IMR-90 (cell line): ENCODE data around the gene BRCA1. TPM values are rescaled to one million over a fixed set of nuclear protein-coding genes. Genes with fewer than 3 reads are reported as not detected.

Experiments used
- ATAC-seq: fragments of 200-7000 bp; cut with Tn5 transposase; 2 replicates; pipeline ENCODE4 v1.9.1; 2020; ENCODE audit warnings: low read depth, mild to moderate bottlenecking, moderate library complexity
- Bru-seq: library from RNA; stranded (reverse); fragments of 400-500 nt; gene quantifications from one replicate; lab custom pipeline; 2021; lab: Mats Ljungman, UMichigan
- BruChase-seq, 2 experiments: library from RNA; stranded (reverse); fragments of 400-500 nt; gene quantifications; one replicate each; lab custom pipeline; 2021; lab: Mats Ljungman, UMichigan
- BruUV-seq: library from RNA; stranded (reverse); fragments of 400-500 nt; replicated peaks from 2 replicates; lab custom pipeline; 2021; lab: Mats Ljungman, UMichigan
- CTCF ChIA-PET: fragments of 300-600 bp; formaldehyde crosslinking; extraction: SDS; loops from one replicate; lab custom pipeline; 2021; ENCODE audit warnings: antibody characterized with exemption; lab: Yijun Ruan, JAX
- POLR2A ChIA-PET: fragments of 300-600 bp; sonication (Branson Sonifier 250); formaldehyde crosslinking; loops from one replicate; lab custom pipeline; 2022; ENCODE audit warnings: antibody characterized with exemption; ENCODE audit not compliant: unreplicated experiment; lab: Charles Lee
- DNase-seq: peaks from one replicate; pipeline ENCODE4 v3.0.0; 2013
- H2AFZ ChIP-seq: replicated peaks from 2 replicates; pipeline ENCODE3; 2013; ENCODE audit warnings: low read length, mild to moderate bottlenecking; ENCODE audit not compliant: poor library complexity
- H2AK5ac ChIP-seq: 2 replicates; pipeline ENCODE4 v1.6.1; 2013; ENCODE audit warnings: low read depth, low read length, inconsistent platforms
- H2AK9ac ChIP-seq: replicated peaks from 2 replicates; pipeline ENCODE3; 2013; ENCODE audit warnings: mild to moderate bottlenecking, low read depth, low read length, moderate library complexity; ENCODE audit not compliant: poor library complexity
- H2BK120ac ChIP-seq: 2 replicates; pipeline ENCODE4 v1.6.1; 2013; ENCODE audit warnings: low read depth, low read length, inconsistent platforms
- H2BK15ac ChIP-seq: 3 replicates; pipeline ENCODE4 v1.6.1; 2013; ENCODE audit warnings: low read depth, low read length, inconsistent platforms
- H2BK20ac ChIP-seq: 2 replicates; pipeline ENCODE4 v1.6.1; 2013; ENCODE audit warnings: low read depth, mild to moderate bottlenecking, inconsistent platforms, low read length, moderate library complexity
- H2BK5ac ChIP-seq: 2 replicates; pipeline ENCODE4 v1.6.1; 2013; ENCODE audit warnings: mild to moderate bottlenecking, low read depth, low read length, inconsistent platforms; ENCODE audit not compliant: poor library complexity, severe bottlenecking
- H3K14ac ChIP-seq: replicated peaks from 2 replicates; pipeline ENCODE4 v1.6.1; 2013; ENCODE audit warnings: low read depth, low read length, inconsistent platforms
- H3K18ac ChIP-seq: 2 replicates; pipeline ENCODE4 v1.6.1; 2013; ENCODE audit warnings: low read depth, low read length, control low read depth
- H3K23ac ChIP-seq: 2 replicates; pipeline ENCODE4 v1.6.1; 2013; ENCODE audit warnings: low read depth, low read length, inconsistent platforms
- H3K27ac ChIP-seq: 2 replicates; pipeline ENCODE4 v1.5.1; 2013; ENCODE audit warnings: mild to moderate bottlenecking, control low read depth, low read length; ENCODE audit not compliant: insufficient read depth
- H3K27me3 ChIP-seq: 2 replicates; pipeline ENCODE4 v1.6.1; 2013; ENCODE audit warnings: low read length; ENCODE audit not compliant: control insufficient read depth, insufficient read depth
- H3K36me3 ChIP-seq: 2 replicates; pipeline ENCODE4 v1.6.1; 2013; ENCODE audit warnings: low read length, mixed read lengths; ENCODE audit not compliant: control insufficient read depth, insufficient read depth
- H3K4ac ChIP-seq: 2 replicates; pipeline ENCODE4 v1.6.1; 2013; ENCODE audit warnings: low read depth, low read length, inconsistent platforms
- H3K4me1 ChIP-seq: 2 replicates; pipeline ENCODE4 v1.6.1; 2013; ENCODE audit warnings: low read length, mixed read lengths; ENCODE audit not compliant: control insufficient read depth, insufficient read depth
- H3K4me2 ChIP-seq: 2 replicates; pipeline ENCODE4 v1.6.1; 2013; ENCODE audit warnings: low read depth, mild to moderate bottlenecking, control low read depth, low read length, moderate library complexity
- H3K4me3 ChIP-seq: 2 replicates; pipeline ENCODE4 v1.5.1; 2013; ENCODE audit warnings: low read depth, mild to moderate bottlenecking, control low read depth, low read length, moderate library complexity; ENCODE audit not compliant: insufficient read depth
- H3K56ac ChIP-seq: 2 replicates; pipeline ENCODE4 v1.6.1; 2013; ENCODE audit warnings: low read length, inconsistent platforms; ENCODE audit not compliant: insufficient read depth; ENCODE audit errors: extremely low read depth
- H3K79me1 ChIP-seq, 2 experiments: 2 replicates each; pipeline ENCODE4 v1.6.1; 2013; ENCODE audit warnings: low read length in 2 of 2, inconsistent platforms in 1 of 2, low read depth in 1 of 2
- H3K9ac ChIP-seq: 2 replicates; pipeline ENCODE4 v1.6.1; 2013; ENCODE audit warnings: low read depth, low read length, control low read depth
- H3K9me1 ChIP-seq: 2 replicates; pipeline ENCODE4 v1.6.1; 2013; ENCODE audit warnings: low read length, inconsistent platforms; ENCODE audit not compliant: insufficient read depth
- H3K9me3 ChIP-seq: 2 replicates; pipeline ENCODE4 v1.6.1; 2013; ENCODE audit warnings: low read length; ENCODE audit not compliant: control insufficient read depth, insufficient read depth
- H4K20me1 ChIP-seq: 2 replicates; pipeline ENCODE4 v1.6.1; 2013; ENCODE audit warnings: low read length, inconsistent platforms; ENCODE audit not compliant: insufficient read depth
- H4K5ac ChIP-seq: 2 replicates; pipeline ENCODE4 v1.6.1; 2013; ENCODE audit warnings: mild to moderate bottlenecking, low read depth, low read length, control low read depth
- H4K8ac ChIP-seq, 2 experiments: 2 replicates each; pipeline ENCODE4 v1.6.1; 2013; ENCODE audit warnings: low read depth in 2 of 2, low read length in 2 of 2, control low read depth in 1 of 2, inconsistent platforms in 1 of 2
- H4K91ac ChIP-seq: 2 replicates; pipeline ENCODE4 v1.6.1; 2013; ENCODE audit warnings: low read depth, low read length, inconsistent platforms; ENCODE audit not compliant: insufficient read depth
- BHLHE40 ChIP-seq: fragments of 150-350 bp; IDR thresholded peaks from 2 replicates; pipeline ENCODE4 v1.6.1; 2016; ENCODE audit warnings: mild to moderate bottlenecking, low read depth, low read length
- CEBPB ChIP-seq: IDR thresholded peaks from 2 replicates; pipeline ENCODE4 v1.6.1; 2012; ENCODE audit warnings: low read depth, low read length, improper control_type of control experiment
- CHD1 ChIP-seq: IDR thresholded peaks from 2 replicates; pipeline ENCODE4 v1.6.1; 2012; ENCODE audit warnings: low read depth, low read length, improper control_type of control experiment
- CTCF ChIP-seq: conservative IDR thresholded peaks from 2 replicates; pipeline ENCODE4 v1.5.1; 2012; ENCODE audit warnings: mild to moderate bottlenecking, low read depth, low read length, improper control_type of control experiment
- ELK1 ChIP-seq: fragments of 150-350 bp; IDR thresholded peaks from 2 replicates; pipeline ENCODE4 v1.6.1; 2016; ENCODE audit warnings: low read depth, mild to moderate bottlenecking, low read length, moderate library complexity, borderline replicate concordance
- FOS ChIP-seq: fragments of 150-350 bp; IDR thresholded peaks from 2 replicates; pipeline ENCODE4 v1.6.1; 2016; ENCODE audit warnings: low read depth, low read length
- MAFK ChIP-seq: IDR thresholded peaks from 2 replicates; pipeline ENCODE4 v1.6.1; 2012; ENCODE audit warnings: low read depth, low read length, improper control_type of control experiment
- MAZ ChIP-seq: IDR thresholded peaks from 2 replicates; pipeline ENCODE4 v1.6.1; 2012; ENCODE audit warnings: low read depth, mild to moderate bottlenecking, low read length, improper control_type of control experiment, moderate library complexity, borderline replicate concordance
- MXI1 ChIP-seq: IDR thresholded peaks from 2 replicates; pipeline ENCODE4 v1.6.1; 2012; ENCODE audit warnings: low read depth, mild to moderate bottlenecking, low read length, moderate library complexity, borderline replicate concordance
- NFE2L2 ChIP-seq: fragments of 150-350 bp; IDR thresholded peaks from 2 replicates; pipeline ENCODE4 v1.6.1; 2016; ENCODE audit warnings: low read depth, mild to moderate bottlenecking, low read length
- RCOR1 ChIP-seq: IDR thresholded peaks from 2 replicates; pipeline ENCODE4 v1.6.1; 2012; ENCODE audit warnings: mild to moderate bottlenecking, low read length, improper control_type of control experiment; ENCODE audit not compliant: insufficient replicate concordance
- SMC3 ChIP-seq: fragments of 150-350 bp; IDR thresholded peaks from 2 replicates; pipeline ENCODE4 v1.6.1; 2016; ENCODE audit warnings: low read depth, mild to moderate bottlenecking, antibody characterized with exemption, low read length, moderate library complexity
- WGBS, 2 experiments: methylation state at CpG; one replicate each; pipeline versions ENCODE4 v1.1.5 to v1.1.7; 2013; ENCODE audit warnings: missing lambda C conversion rate in 2 of 2; ENCODE audit not compliant: insufficient read length in 1 of 2; ENCODE audit errors: extremely low coverage in 2 of 2; 5-methylcytosine and 5-hydroxymethylcytosine counted together
- dilution Hi-C: fragments of 300-500 bp; cut with HindIII; formaldehyde crosslinking; loops from one replicate; pipeline ENCODE4 v1.14.3; 2018; ENCODE audit warnings: low sequenced_read_pairs; ENCODE audit not compliant: unreplicated experiment
- in situ Hi-C: fragments of 300-500 bp; cut with MboI; formaldehyde crosslinking; loops from 3 replicates; pipeline ENCODE4 v1.14.3; 2019; ENCODE audit warnings: low sequenced_read_pairs, inconsistent platforms, mixed read lengths
- intact Hi-C: fragments of 100-400 bp; cut with micrococcal nuclease; formaldehyde crosslinking; loops from 2 replicates; pipeline ENCODE4 v1.10.0; 2022
- long read RNA-seq: library from polyadenylated mRNA; unstranded; transcript quantifications from one replicate; pipeline ENCODE4 v2.0.0, GENCODE V29; 2021; ENCODE audit not compliant: unreplicated experiment
- polyA plus RNA-seq, 3 experiments: library from polyadenylated mRNA; depleted of rRNA; stranded (reverse); fragments of >200 nt; gene quantifications; 2 replicates each; pipeline ENCODE4 v1.2.3, GENCODE V29; 2012; ENCODE audit warnings: low replicate concordance in 1 of 3
- total RNA-seq: library from RNA; depleted of rRNA; stranded (reverse); fragments of >200 nt; gene quantifications from 2 replicates; pipeline ENCODE4 v1.2.3, GENCODE V29; 2012; rRNA removed

BRCA1 gene
- total RNA-seq, result 17.7 and 20.0 TPM in 2 replicates
- polyA plus RNA-seq (2012; rRNA removed), result 8.3 and 9.5 TPM in 2 replicates
- 3.0 and 6.3 TPM in 2 replicates for polyA plus RNA-seq (2012; cell fraction: cytosol; rRNA removed)
- polyA plus RNA-seq (2012; cell fraction: nucleus; rRNA removed; ENCODE audit: low replicate concordance), result 4.9 and 7.4 TPM in 2 replicates
- percentile 45 among the genes with signal in this experiment for Bru-seq, nascent RNA
- BruChase-seq, experiment 1, labeled RNA remaining after a 6-hour chase, result percentile 53 among the genes with signal in this experiment
- BruChase-seq, experiment 2, labeled RNA remaining after a 2-hour chase, result percentile 43 among the genes with signal in this experiment
- long read RNA-seq, partial matches to known transcripts, result 1 of 9 reads
- long read RNA-seq, other reads (novel, unspliced or antisense), result 6 of 9 reads

GRCh38 chr17:43125133-43125966 is at the start of gene BRCA1:
BRCA1 (minus strand) TSS chr17:43125364; CDS start chr17:43124096, 1,268 bp downstream.
- H4K8ac ChIP-seq, result peak within 1 kb of the TSS; percentile 77 to 99
- intact Hi-C loops, result loop anchor here (5.0 kb wide), 1 partner anchor 47 kb away; the partner anchor contains the start of gene NBR1
- no peak within 1 kb of the TSS for H2BK20ac ChIP-seq
- peak within 1 kb of the TSS; percentile 93 for H3K14ac ChIP-seq
- peak within 1 kb of the TSS; percentile 66 for H2BK5ac ChIP-seq
- TSS peak; percentile 69 for BruUV-seq
- peak within 1 kb of the TSS; percentile 76 for H3K9ac ChIP-seq
- peak within 1 kb of the TSS; percentile 34 for H4K91ac ChIP-seq
- H3K36me3 ChIP-seq, result peaks cover 3% of the 10 kb centered on the region; the same call in 1 of the 2 replicates
- in situ Hi-C loops, result no loop called here
- peak within 1 kb of the TSS; percentile 96 for H2AFZ ChIP-seq
- POLR2A ChIA-PET, result no interaction called here
- ATAC-seq (peak; percentile 99), DNase-seq (peak; percentile 99)
- peak within 1 kb of the TSS; percentile 63 for H3K56ac ChIP-seq
- H2AK5ac ChIP-seq, result peak within 1 kb of the TSS; percentile 49
- no peaks in the 10 kb centered on the region for H4K20me1 ChIP-seq
- H4K5ac ChIP-seq, result peak within 1 kb of the TSS; percentile 91
- peaks cover 6% of the 10 kb centered on the region; the same call in 1 of the 2 replicates for H3K4me1 ChIP-seq
- H3K18ac ChIP-seq, result no peak within 1 kb of the TSS
- peak within 1 kb of the TSS; percentile 73 for H3K4me3 ChIP-seq
- peak within 1 kb of the TSS; percentile 98 for H3K4me2 ChIP-seq
- H3K27ac ChIP-seq, result peak within 1 kb of the TSS; percentile 38
- 0% methylated on average over 9 of the region's 38 CpGs; no CpG with 5 or more reads in 1 of the 2 experiments for WGBS, 2 experiments
- H3K79me1 ChIP-seq, result peaks cover 21 to 48% of the 10 kb centered on the region in 2 experiments
- H3K4ac ChIP-seq, result peak within 1 kb of the TSS; percentile 93
- H2BK15ac ChIP-seq, result no peak within 1 kb of the TSS
- no peaks in the 10 kb centered on the region for H3K27me3 ChIP-seq
- H2AK9ac ChIP-seq, result peak within 1 kb of the TSS; percentile 83
- no peaks in the 10 kb centered on the region for H3K9me3 ChIP-seq
- peak within 1 kb of the TSS; percentile 45; the same call in 1 of the 2 replicates for H2BK120ac ChIP-seq
- dilution Hi-C loops, result no loop called here
- CTCF ChIA-PET, result interaction anchor here (0.7 kb wide), 1 partner anchor 101 kb away, joined by 3 read pairs; no protein-coding TSS in a partner anchor
- peak within 1 kb of the TSS; percentile 76; the same call in 1 of the 2 replicates for H3K23ac ChIP-seq
- peaks cover 7% of the 10 kb centered on the region; the same call in 1 of the 2 replicates for H3K9me1 ChIP-seq
- TF ChIP-seq MAZ (peak; percentile 75), CHD1 (no peak), CEBPB (peak; percentile 94), RCOR1 (no peak), CTCF (no peak), FOS (0 out of 2 replicates have a peak, but pooled peaks have one; percentile 18), ELK1 (no peak), NFE2L2 (no peak), BHLHE40 (no peak), MAFK (no peak), SMC3 (no peak), MXI1 (peak; percentile 100)
